ENCODE results near the gene KAT2B.

Gene KAT2B

GRCh38 chr3:20035019-20035418, 5.2 kb upstream of the KAT2B start:
- TF ChIP-seq CTCF (IDR thresholded peaks at IDR 0.05; ENCODE audit: poor library complexity, severe bottlenecking) = no peak
- ATAC-seq (ENCODE audit: low read depth) = no peak

GRCh38 chr3:20037255-20037996, 2.8 kb upstream of the KAT2B start:
- Histone ChIP-seq H3K36me3 (ENCODE audit: low read depth) (no peaks in the 10 kb centered on the region), H3K27me3 (ENCODE audit: insufficient read depth, poor library complexity, severe bottlenecking) (no peaks in the 10 kb centered on the region), H3K9me3 (ENCODE audit: severe bottlenecking) (no peaks in the 10 kb centered on the region), H3K4me3 (ENCODE audit: severe bottlenecking) (no peak overlapping the region), H3K4me1 (ENCODE audit: insufficient read depth, poor library complexity, severe bottlenecking) (no peaks in the 10 kb centered on the region), H3K27ac (ENCODE audit: poor library complexity, severe bottlenecking) (no peak overlapping the region)
- no peak for ATAC-seq (ENCODE audit: low read depth)
- DNase-seq (ENCODE audit: low spot score) = no peak
- peak; percentile 61 for TF ChIP-seq CTCF (IDR thresholded peaks at IDR 0.05; ENCODE audit: poor library complexity, severe bottlenecking)

More at GRCh38 chr3:20035019-20035418, 5.2 kb upstream of the KAT2B start:
- no peaks in the 10 kb centered on the region for H3K36me3 ChIP-seq (ENCODE audit: low read depth)
- H3K4me1 ChIP-seq (ENCODE audit: insufficient read depth, poor library complexity, severe bottlenecking) = no peaks in the 10 kb centered on the region
- H3K9me3 ChIP-seq (ENCODE audit: severe bottlenecking) = no peaks in the 10 kb centered on the region
- H3K27ac ChIP-seq (ENCODE audit: poor library complexity, severe bottlenecking) = no peak overlapping the region
- no peaks in the 10 kb centered on the region for H3K27me3 ChIP-seq (ENCODE audit: insufficient read depth, poor library complexity, severe bottlenecking)
- DNase-seq (ENCODE audit: low spot score) = no peak
- no peak overlapping the region for H3K4me3 ChIP-seq (ENCODE audit: severe bottlenecking)

GRCh38 chr3:20038699-20039465, 1.4 kb upstream of the KAT2B start:
- DNase-seq (ENCODE audit: low spot score) (no peak), ATAC-seq (ENCODE audit: low read depth) (no peak)
- no peaks in the 10 kb centered on the region for H3K27me3 ChIP-seq (ENCODE audit: insufficient read depth, poor library complexity, severe bottlenecking)
- no peak for TF ChIP-seq CTCF (IDR thresholded peaks at IDR 0.05; ENCODE audit: poor library complexity, severe bottlenecking)
- peaks cover 7% of the 10 kb centered on the region for H3K4me1 ChIP-seq (ENCODE audit: insufficient read depth, poor library complexity, severe bottlenecking)
- no peaks in the 10 kb centered on the region for H3K9me3 ChIP-seq (ENCODE audit: severe bottlenecking)
- H3K36me3 ChIP-seq (ENCODE audit: low read depth) = no peaks in the 10 kb centered on the region
- H3K27ac ChIP-seq (ENCODE audit: poor library complexity, severe bottlenecking) = no peak overlapping the region
- H3K4me3 ChIP-seq (ENCODE audit: severe bottlenecking) = peak overlapping the region; percentile 52

- Histone ChIP-seq H3K27me3 (ENCODE audit: insufficient read depth, poor library complexity, severe bottlenecking) (no peaks in the 10 kb centered on the region), H3K4me1 (ENCODE audit: insufficient read depth, poor library complexity, severe bottlenecking) (peaks cover 7% of the 10 kb centered on the region), H3K4me3 (ENCODE audit: severe bottlenecking) (peak overlapping the region; percentile 52), H3K36me3 (ENCODE audit: low read depth) (no peaks in the 10 kb centered on the region), H3K27ac (ENCODE audit: poor library complexity, severe bottlenecking) (peak overlapping the region; percentile 65), H3K9me3 (ENCODE audit: severe bottlenecking) (no peaks in the 10 kb centered on the region)
- no peak for TF ChIP-seq CTCF (IDR thresholded peaks at IDR 0.05; ENCODE audit: poor library complexity, severe bottlenecking)
- no peak for ATAC-seq (ENCODE audit: low read depth)
- no peak for DNase-seq (ENCODE audit: low spot score)
Observed at GRCh38 chr3:20039466-20039764, 831 bp upstream of the KAT2B start.

Measured in RWPE2 (cell line).